Measurements from ENCODE around the gene C14orf180. TPM values are rescaled to one million over a fixed set of nuclear protein-coding genes. Genes with fewer than 3 reads are reported as not detected.

The C14orf180 gene
- total RNA-seq, 2 experiments from 2014 or later, result not detected

DNA sequence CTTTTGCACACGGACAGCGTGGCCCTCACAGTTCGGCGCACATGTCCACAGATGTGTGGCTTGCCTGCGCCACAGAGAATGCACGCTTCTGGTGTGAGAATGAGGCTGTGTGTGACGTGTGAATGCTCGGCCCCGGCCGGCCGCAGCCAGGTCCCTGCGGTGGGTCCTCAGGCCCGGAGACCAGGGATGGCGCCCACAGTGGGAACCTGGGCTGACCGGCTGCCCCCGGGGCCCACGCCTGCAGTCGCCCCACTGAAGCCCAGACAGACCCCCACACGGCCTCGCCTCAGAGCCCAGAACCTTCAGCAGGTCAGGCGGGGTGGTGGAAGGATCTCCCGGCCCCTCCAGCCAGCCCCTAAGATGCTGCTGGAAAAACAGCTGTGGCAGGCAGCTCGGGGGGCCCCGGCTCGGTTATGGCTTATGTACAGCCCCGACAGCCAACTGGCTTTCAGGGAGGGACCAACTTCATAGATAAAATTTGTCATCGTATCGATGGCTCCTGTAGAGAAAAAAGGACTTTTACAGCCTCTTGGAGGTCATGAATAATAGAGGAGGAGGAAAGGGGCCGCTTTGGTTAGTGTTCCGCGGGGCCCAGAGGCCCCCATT is 4.5 kb upstream of the C14orf180 start:
- H3K4me2 ChIP-seq (ENCODE audit: low read length), result no peak overlapping the region
- no peaks in the 10 kb centered on the region for H3K9me3 ChIP-seq (ENCODE audit: low read length)
- CTCF ChIA-PET (ENCODE audit: unreplicated experiment), result no interaction called here
- H3K27ac ChIP-seq (ENCODE audit: low read depth, low read length, poor library complexity, severe bottlenecking), result no peak overlapping the region
- H4K20me1 ChIP-seq (ENCODE audit: insufficient read depth, low read length), result no peaks in the 10 kb centered on the region
- H3K36me3 ChIP-seq (ENCODE audit: insufficient read depth, low read length), result no peaks in the 10 kb centered on the region
- no peaks in the 10 kb centered on the region for H3K79me2 ChIP-seq (ENCODE audit: insufficient read depth, low read depth, low read length)
- no peaks in the 10 kb centered on the region for H3K9me2 ChIP-seq (ENCODE audit: insufficient read depth, low read length)
- intact Hi-C loops (cut with micrococcal nuclease; ENCODE audit: unreplicated experiment), result no loop called here
- POLR2A ChIA-PET, result no interaction called here
- no TSS peak for BruUV-seq (replicated peaks)
- TF ChIP-seq CTCF (conservative IDR thresholded peaks at IDR 0.05; ENCODE audit: low read length) (no peak), EZH2phosphoT487 (IDR thresholded peaks at IDR 0.05; ENCODE audit: borderline replicate concordance, low read depth, low read length) (no peak)
- H3K4me1 ChIP-seq (ENCODE audit: insufficient read depth, low read length, poor library complexity, severe bottlenecking), result no peaks in the 10 kb centered on the region
- no peak overlapping the region for H2AFZ ChIP-seq (ENCODE audit: low read length)
- no peak for DNase-seq (ENCODE audit: low spot score)
- no peak overlapping the region for H3K4me3 ChIP-seq (ENCODE audit: low read depth, low read length, poor library complexity, severe bottlenecking)

DNA sequence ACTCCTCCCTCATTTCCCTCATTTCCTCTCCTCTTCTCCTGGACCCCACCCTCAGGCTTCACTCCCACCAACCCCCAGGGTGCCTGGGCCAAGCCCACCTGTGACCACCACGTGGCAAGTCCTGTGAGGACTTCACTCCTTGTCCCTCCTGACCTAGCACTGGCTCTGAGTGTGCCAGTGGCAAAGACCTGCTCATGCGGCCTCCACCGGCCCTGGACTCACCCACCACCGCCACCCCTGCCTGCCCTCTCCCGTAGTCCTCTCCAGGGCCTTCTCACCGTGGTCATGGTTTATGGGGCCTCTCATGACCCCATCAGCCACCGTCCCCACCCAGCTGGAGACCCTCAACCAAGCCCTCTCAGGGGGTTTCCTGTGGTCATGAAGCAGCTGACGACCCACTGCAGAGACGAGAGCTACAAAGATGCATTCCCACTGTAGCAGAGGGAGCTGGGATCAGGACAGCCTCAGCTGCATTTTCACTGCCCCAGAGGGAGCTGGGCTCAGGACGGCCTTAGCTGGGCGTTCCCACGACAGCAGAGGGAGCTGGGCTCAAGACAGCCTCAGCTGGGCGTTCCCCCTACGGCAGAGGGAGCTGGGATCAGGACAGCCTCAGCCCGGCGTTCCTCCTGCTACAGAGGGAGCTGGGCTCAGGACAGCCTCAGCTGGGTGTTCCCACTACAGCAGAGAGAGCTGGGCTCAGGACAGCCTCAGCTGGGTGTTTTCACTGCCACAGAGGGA is 3.2 kb upstream of the C14orf180 start:
- ChIA-PET CTCF (ENCODE audit: unreplicated experiment) (no interaction called here), POLR2A (no interaction called here)
- no peak for DNase-seq (ENCODE audit: low spot score)
- H3K36me3 ChIP-seq (ENCODE audit: insufficient read depth, low read length), result no peaks in the 10 kb centered on the region
- no TSS peak for BruUV-seq (replicated peaks)
- H4K20me1 ChIP-seq (ENCODE audit: insufficient read depth, low read length), result no peaks in the 10 kb centered on the region
- no peaks in the 10 kb centered on the region for H3K4me1 ChIP-seq (ENCODE audit: insufficient read depth, low read length, poor library complexity, severe bottlenecking)
- H2AFZ ChIP-seq (ENCODE audit: low read length), result no peak overlapping the region
- no peaks in the 10 kb centered on the region for H3K9me3 ChIP-seq (ENCODE audit: low read length)
- H3K4me3 ChIP-seq (ENCODE audit: low read depth, low read length, poor library complexity, severe bottlenecking), result no peak overlapping the region
- H3K4me2 ChIP-seq (ENCODE audit: low read length), result no peak overlapping the region
- TF ChIP-seq EZH2phosphoT487 (IDR thresholded peaks at IDR 0.05; ENCODE audit: borderline replicate concordance, low read depth, low read length) (no peak), CTCF (conservative IDR thresholded peaks at IDR 0.05; ENCODE audit: low read length) (no peak)
- intact Hi-C loops (cut with micrococcal nuclease; ENCODE audit: unreplicated experiment), result no loop called here
- no peaks in the 10 kb centered on the region for H3K9me2 ChIP-seq (ENCODE audit: insufficient read depth, low read length)
- H3K79me2 ChIP-seq (ENCODE audit: insufficient read depth, low read depth, low read length), result no peaks in the 10 kb centered on the region
- H3K27ac ChIP-seq (ENCODE audit: low read depth, low read length, poor library complexity, severe bottlenecking), result no peak overlapping the region

GRCh38 chr14:104576970-104577332 is 2.6 kb upstream of the C14orf180 start:
- H3K4me1 ChIP-seq (ENCODE audit: insufficient read depth, low read length, poor library complexity, severe bottlenecking), result no peaks in the 10 kb centered on the region
- no peak overlapping the region for H2AFZ ChIP-seq (ENCODE audit: low read length)
- ChIA-PET CTCF (ENCODE audit: unreplicated experiment) (no interaction called here), POLR2A (interaction anchor here (0.6 kb wide), 1 partner anchor 1864 kb away, joined by 6 read pairs; no protein-coding TSS in a partner anchor)
- no peaks in the 10 kb centered on the region for H3K36me3 ChIP-seq (ENCODE audit: insufficient read depth, low read length)
- H3K27ac ChIP-seq (ENCODE audit: low read depth, low read length, poor library complexity, severe bottlenecking), result no peak overlapping the region
- H3K4me3 ChIP-seq (ENCODE audit: low read depth, low read length, poor library complexity, severe bottlenecking), result no peak overlapping the region
- no peaks in the 10 kb centered on the region for H4K20me1 ChIP-seq (ENCODE audit: insufficient read depth, low read length)
- H3K4me2 ChIP-seq (ENCODE audit: low read length), result no peak overlapping the region
- intact Hi-C loops (cut with micrococcal nuclease; ENCODE audit: unreplicated experiment), result no loop called here
- no TSS peak for BruUV-seq (replicated peaks)
- TF ChIP-seq CTCF (conservative IDR thresholded peaks at IDR 0.05; ENCODE audit: low read length) (no peak), EZH2phosphoT487 (IDR thresholded peaks at IDR 0.05; ENCODE audit: borderline replicate concordance, low read depth, low read length) (no peak)
- H3K79me2 ChIP-seq (ENCODE audit: insufficient read depth, low read depth, low read length), result no peaks in the 10 kb centered on the region
- no peaks in the 10 kb centered on the region for H3K9me3 ChIP-seq (ENCODE audit: low read length)
- H3K9me2 ChIP-seq (ENCODE audit: insufficient read depth, low read length), result no peaks in the 10 kb centered on the region
- no peak for DNase-seq (ENCODE audit: low spot score)
